Non-pigmented ciliary epithelial cell (primary cell): ENCODE measurements around the gene IGSF6.

ENCODE experiments used
- DNase-seq: peaks from one replicate; pipeline ENCODE4 v3.0.0-alpha.2; 2010; ENCODE audit warnings: low read depth

The IGSF6 gene

GRCh38 chr16:21600031-21600773 lies 52.2 kb downstream of the IGSF6 start:
- DNase-seq, result no peak

- DNase-seq, result peak; percentile 71
Measured at GRCh38 chr16:21599122-21600030, 53.0 kb downstream of the IGSF6 start, which contains the start of gene METTL9. Gene METTL9, plus strand, starts transcription at chr16:21599577. Its CDS starts 157 bp downstream, at chr16:21599734.

- DNase-seq, result no peak
Measured at GRCh38 chr16:21598701-21599121, 53.7 kb downstream of the IGSF6 start.

- no peak for DNase-seq
Measured at GRCh38 chr16:21598206-21598605, 54.2 kb downstream of the IGSF6 start.

- no peak for DNase-seq
Measured at GRCh38 chr16:21597561-21598030, 54.8 kb downstream of the IGSF6 start.

- DNase-seq, result no peak
Measured at GRCh38 chr16:21593530-21594289, 58.7 kb downstream of the IGSF6 start.

- no peak for DNase-seq
Measured at GRCh38 chr16:21592191-21592590, 60.2 kb downstream of the IGSF6 start.

- no peak for DNase-seq
Measured at GRCh38 chr16:21590796-21591195, 61.6 kb downstream of the IGSF6 start.

- no peak for DNase-seq
Measured at GRCh38 chr16:21590287-21590686, 62.1 kb downstream of the IGSF6 start.

- DNase-seq, result no peak
Measured at GRCh38 chr16:21589551-21589950, 62.9 kb downstream of the IGSF6 start.
